ENCODE measurements around the gene CAMK4. TPM values are rescaled to one million over a fixed set of nuclear protein-coding genes. Genes with fewer than 3 reads are reported as not detected.
A peak's percentile ranks its signal among the peaks of the same experiment; 100 is the strongest.

The CAMK4 gene
- total and polyA plus RNA-seq, 8 donors: 1.0 to 18.3 (median 14.8) TPM

DNA sequence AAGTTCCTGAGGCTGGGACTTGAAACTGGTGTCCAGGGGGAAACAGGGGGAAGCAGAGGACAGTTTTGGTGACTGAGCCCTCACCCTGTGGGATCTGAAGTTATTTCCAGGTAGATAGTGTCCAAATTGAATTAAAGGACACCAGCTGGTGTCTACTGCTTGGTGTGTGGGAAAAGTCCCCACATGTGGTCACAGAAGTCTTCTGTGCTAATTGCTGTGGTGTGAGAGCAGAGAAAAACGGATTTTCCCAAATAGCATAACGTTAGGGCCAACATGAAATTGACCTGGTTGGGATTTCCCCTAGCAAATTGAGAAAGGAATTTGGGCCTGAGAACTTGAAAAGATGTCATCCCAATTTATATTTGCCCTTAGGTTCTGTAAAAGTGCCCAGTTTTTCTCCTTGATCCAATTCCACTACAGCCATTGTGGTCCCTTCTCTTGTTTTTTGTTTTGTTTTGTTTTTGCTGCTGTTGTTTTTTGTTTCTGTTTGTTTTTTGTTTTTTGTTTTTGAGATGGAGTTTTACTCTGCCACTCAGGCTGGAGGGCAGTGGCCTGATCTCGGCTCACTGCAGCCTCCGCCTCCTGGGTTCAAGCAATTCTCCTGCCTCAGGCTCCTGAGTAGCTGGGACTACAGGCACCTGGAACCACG, 293.8 kb downstream of the CAMK4 start:
- no peak for ATAC-seq

DNA sequence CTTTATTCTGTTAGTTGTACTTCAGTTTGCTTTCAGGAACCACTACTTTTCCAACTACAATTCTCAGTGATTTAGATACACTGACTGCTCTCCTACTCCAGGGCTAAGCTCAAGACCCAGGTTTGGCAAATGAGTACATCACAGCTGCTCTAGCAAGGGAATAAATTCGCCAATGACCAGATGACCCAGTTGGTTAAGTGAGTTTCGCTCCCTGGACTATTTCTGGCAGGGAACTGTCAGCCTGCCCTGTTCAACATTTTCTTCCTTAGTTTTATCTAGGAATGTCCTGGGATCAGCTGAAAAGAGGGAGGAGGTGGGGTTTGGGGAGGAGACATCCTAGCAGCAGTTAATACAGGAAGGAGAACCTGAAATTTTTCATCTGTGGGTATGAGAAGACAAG, 294.6 kb downstream of the CAMK4 start:
- Histone ChIP-seq H3K27me3 (no peaks in the 10 kb centered on the region), H3K4me3 (no peak overlapping the region), H3K36me3 (no peaks in the 10 kb centered on the region), H3K9me3 (no peaks in the 10 kb centered on the region), H3K27ac (no peak overlapping the region), H3K4me1 (no peaks in the 10 kb centered on the region)
- TF ChIP-seq, protein P1, sequence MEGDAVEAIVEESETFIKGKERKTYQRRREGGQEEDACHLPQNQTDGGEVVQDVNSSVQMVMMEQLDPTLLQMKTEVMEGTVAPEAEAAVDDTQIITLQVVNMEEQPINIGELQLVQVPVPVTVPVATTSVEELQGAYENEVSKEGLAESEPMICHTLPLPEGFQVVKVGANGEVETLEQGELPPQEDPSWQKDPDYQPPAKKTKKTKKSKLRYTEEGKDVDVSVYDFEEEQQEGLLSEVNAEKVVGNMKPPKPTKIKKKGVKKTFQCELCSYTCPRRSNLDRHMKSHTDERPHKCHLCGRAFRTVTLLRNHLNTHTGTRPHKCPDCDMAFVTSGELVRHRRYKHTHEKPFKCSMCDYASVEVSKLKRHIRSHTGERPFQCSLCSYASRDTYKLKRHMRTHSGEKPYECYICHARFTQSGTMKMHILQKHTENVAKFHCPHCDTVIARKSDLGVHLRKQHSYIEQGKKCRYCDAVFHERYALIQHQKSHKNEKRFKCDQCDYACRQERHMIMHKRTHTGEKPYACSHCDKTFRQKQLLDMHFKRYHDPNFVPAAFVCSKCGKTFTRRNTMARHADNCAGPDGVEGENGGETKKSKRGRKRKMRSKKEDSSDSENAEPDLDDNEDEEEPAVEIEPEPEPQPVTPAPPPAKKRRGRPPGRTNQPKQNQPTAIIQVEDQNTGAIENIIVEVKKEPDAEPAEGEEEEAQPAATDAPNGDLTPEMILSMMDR (IDR thresholded peaks at IDR 0.05): no peak
- intact Hi-C loops (cut with DNase I): no loop called here
- ATAC-seq (no peak), DNase-seq (no peak)

More for the DNA sequence above, 293.8 kb downstream of the CAMK4 start:
- TF ChIP-seq, protein P1 (IDR thresholded peaks at IDR 0.05): no peak
- intact Hi-C loops (cut with DNase I): no loop called here
- H3K4me3 ChIP-seq: no peak overlapping the region
- peaks cover 0 to 4% of the 10 kb centered on the region in 2 donors for H3K4me1 ChIP-seq
- H3K36me3 ChIP-seq: no peaks in the 10 kb centered on the region
- no peaks in the 10 kb centered on the region for H3K27me3 ChIP-seq
- no peak for DNase-seq
- no peaks in the 10 kb centered on the region for H3K9me3 ChIP-seq
- no peak overlapping the region for H3K27ac ChIP-seq

DNA sequence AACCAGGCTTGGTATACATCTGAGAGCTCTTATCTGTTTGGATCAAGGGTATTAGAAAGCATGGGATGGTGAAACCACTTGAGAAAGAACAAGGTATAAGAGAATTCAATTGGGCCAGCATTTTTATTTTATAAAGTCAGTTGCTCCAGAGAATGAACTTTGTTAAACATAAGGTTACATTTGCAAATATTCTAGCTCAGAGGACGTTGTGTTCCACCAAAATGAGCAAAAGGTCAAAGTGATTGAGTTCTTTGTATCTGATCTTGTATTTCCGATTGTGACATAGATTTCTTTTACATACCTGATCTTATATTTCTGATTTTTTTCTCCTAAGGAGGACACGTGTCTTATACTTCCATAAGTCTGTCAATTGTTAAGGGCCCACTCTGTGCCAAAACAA, 296.7 kb downstream of the CAMK4 start:
- DNase-seq (no peak), ATAC-seq (no peak)
- no peaks in the 10 kb centered on the region for H3K36me3 ChIP-seq
- no peak overlapping the region for H3K27ac ChIP-seq
- no peaks in the 10 kb centered on the region for H3K4me1 ChIP-seq
- H3K4me3 ChIP-seq: no peak overlapping the region
- no peaks in the 10 kb centered on the region for H3K27me3 ChIP-seq
- intact Hi-C loops (cut with DNase I): no loop called here
- TF ChIP-seq, protein P1 (IDR thresholded peaks at IDR 0.05): no peak
- H3K9me3 ChIP-seq: no peaks in the 10 kb centered on the region

DNA sequence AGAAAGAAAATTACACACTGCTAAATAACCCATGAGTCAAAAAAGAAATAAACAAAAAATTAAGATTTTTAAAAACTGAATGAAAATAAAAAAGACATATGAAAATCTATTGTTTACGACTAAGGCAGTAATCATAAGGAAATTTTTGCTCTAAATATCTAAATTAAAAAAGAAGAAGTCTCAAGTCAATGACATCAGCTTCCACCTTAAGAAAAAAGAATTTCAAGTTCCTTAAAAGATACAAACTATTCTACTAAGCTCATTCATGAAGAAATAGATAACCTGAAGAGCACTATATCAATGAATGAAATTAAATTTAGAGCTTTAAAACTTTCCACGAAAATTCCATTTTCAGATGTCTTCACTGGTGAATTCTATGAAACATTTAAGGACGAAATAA, 303.9 kb downstream of the CAMK4 start:
- TF ChIP-seq, protein P1 (IDR thresholded peaks at IDR 0.05): no peak
- no peak overlapping the region for H3K4me3 ChIP-seq
- no peaks in the 10 kb centered on the region for H3K36me3 ChIP-seq
- no peak overlapping the region for H3K27ac ChIP-seq
- H3K4me1 ChIP-seq: peaks cover 0 to 21% of the 10 kb centered on the region in 2 donors
- ATAC-seq: no peak
- no peaks in the 10 kb centered on the region for H3K9me3 ChIP-seq
- H3K27me3 ChIP-seq: no peaks in the 10 kb centered on the region
- DNase-seq: no peak
- intact Hi-C loops (cut with DNase I): no loop called here

DNA sequence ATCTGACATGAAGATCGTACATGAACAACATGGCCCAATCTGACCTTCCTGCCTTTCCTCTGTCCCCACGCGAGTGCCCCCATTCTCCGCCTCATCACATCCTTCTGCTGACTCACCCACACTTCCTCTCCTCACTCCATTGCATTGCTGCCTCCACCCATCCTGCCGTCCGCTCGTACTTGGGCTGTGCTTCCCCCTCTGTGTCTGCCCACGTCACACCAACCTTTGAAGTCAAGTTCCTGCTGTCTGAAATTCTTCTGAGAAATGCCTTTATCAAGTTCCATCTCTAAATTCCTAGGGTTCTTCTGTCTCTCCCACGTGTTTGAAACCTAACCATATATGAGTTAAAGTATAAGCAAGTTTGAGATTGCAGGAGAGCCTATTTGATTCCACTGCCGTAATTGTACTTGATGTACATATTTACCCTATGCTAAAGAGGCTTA, 306.1 kb downstream of the CAMK4 start:
- intact Hi-C loops (cut with DNase I): no loop called here
- peak; percentile 95 for ATAC-seq
- no peaks in the 10 kb centered on the region for H3K9me3 ChIP-seq
- TF ChIP-seq, protein P1 (IDR thresholded peaks at IDR 0.05): no peak
- no peak overlapping the region for H3K4me3 ChIP-seq
- H3K27ac ChIP-seq: peak overlapping the region; percentile 15 to 77
- H3K27me3 ChIP-seq: no peaks in the 10 kb centered on the region
- no peaks in the 10 kb centered on the region for H3K36me3 ChIP-seq
- peaks cover 0 to 26% of the 10 kb centered on the region in 2 donors for H3K4me1 ChIP-seq
- DNase-seq: peak in 3 of 4 donors; percentile 40 to 89 (median 85)
